ENCODE measurements around the gene PIGS. TPM values are rescaled to one million over a fixed set of nuclear protein-coding genes. Genes with fewer than 3 reads are reported as not detected.

PIGS gene
- total and polyA plus RNA-seq, 9 of the 15 experiments (the other 6 are each of a cell fraction or from before 2014, with no cell fraction given), result 47.5 to 138 (median 57.6) TPM

DNA sequence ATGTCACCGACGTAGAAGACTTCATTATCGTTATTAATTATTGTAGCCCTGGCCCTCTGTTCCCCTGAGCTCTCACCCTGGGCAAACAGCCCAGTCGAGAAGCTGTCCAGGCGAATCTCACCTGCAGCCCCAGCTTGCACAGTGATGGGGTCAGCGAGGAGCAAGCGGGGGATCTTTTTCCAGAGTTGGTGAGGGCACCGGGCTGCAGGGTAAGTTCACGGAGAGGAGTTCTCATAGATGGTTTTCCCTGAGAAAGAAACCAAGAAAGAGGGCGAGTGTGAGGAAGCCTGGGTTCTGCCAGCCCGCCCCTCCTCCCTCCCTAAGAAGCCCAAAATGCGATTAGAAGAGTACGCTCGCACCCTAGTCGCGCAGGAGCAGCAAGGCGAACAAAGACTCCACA, 27.1 kb upstream of the PIGS start (continued):
- TF ChIP-seq KLF10 (CRISPR knock-in tag; IDR thresholded peaks at IDR 0.05), result no peak
- TF ChIP-seq XRCC3 (IDR thresholded peaks at IDR 0.05), result no peak

DNA sequence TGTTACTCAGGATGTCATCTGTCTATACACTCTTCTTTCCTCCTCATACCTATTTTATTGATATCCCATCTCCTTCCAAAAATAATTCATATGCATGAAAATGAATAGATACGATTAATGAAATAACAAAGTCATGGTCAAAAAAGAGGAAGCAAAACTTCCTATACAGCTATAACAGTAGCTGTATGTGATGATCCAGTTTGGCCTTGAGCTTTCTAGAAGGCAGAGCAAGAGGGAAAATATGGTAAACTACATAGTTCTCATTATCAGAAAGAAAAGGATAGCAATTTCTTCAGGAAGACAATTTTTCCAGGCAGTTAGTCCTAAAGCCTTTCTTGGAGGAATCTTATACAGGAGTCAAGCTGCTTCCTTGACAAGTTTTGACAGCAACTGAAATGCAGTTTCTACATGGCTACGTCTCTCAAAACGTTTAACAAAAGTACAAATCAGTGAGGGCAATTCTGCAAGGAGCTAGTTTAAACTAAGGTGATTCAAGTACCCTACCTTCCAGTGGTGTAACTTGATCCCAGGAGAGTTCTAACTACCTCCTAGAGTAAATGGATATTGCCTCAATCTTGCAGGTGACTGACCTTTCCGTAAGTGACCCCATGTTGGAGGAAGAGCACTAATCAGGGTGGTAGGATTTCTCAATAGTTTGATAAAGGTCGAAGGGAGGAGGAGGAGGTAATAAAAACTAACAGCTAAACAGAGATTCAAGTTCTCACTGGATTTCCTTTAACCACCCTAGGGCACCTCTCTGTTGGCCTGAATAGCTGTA, 26.5 kb upstream of the PIGS start:
- H3K9me3 ChIP-seq (replicated peaks; ENCODE audit: control insufficient read depth, insufficient read depth, low read depth, low read length), result no peaks in the 10 kb centered on the region
- no peaks in the 10 kb centered on the region for H3K27me3 ChIP-seq (ENCODE audit: control insufficient read depth in 2 of 2, insufficient read depth in 2 of 2, low read length in 2 of 2)
- in situ Hi-C loops (cut with MboI) (no loop called here), intact Hi-C loops (cut with micrococcal nuclease) (loop anchor here (2.0 to 10.0 kb wide), 4 partner anchors 27 to 330 kb away; partner anchors contain the start of genes DHRS13, NEK8, PIGS and TLCD1)
- BruUV-seq (replicated peaks), result no TSS peak
- H3K27ac ChIP-seq (ENCODE audit: extremely low read depth, low read depth, low read length), result peak overlapping the region; percentile 88
- WGBS (ENCODE audit: insufficient coverage, low coverage, missing lambda C conversion rate), result 8% methylated on average over 5 of the region's 5 CpGs
- H3K9me1 ChIP-seq (ENCODE audit: control insufficient read depth, insufficient read depth, low read length), result no peaks in the 10 kb centered on the region
- H3K9ac ChIP-seq (ENCODE audit: insufficient read depth in 1 of 2, low read depth in 2 of 2, low read length in 2 of 2), result peak overlapping the region; percentile 97 to 98
- ATAC-seq (no peak), FAIRE-seq (peak; percentile 42), DNase-seq (ENCODE audit: extremely low read depth in 1 of 4, low spot score in 3 of 4) (peak in 2 of 4 experiments; percentile 14 to 26)
- H3K4me2 ChIP-seq (ENCODE audit: insufficient read depth, low read length), result peak overlapping the region; percentile 90
- ChIA-PET POLR2A (interaction anchor here (0.6 to 15.9 kb wide), 13 partner anchors 11 to 354 kb away, joined by 3 to 274 read pairs (median 4); partner anchors contain the start of genes ALDOC, BLTP2, PHF12 and PIGS), CTCF (ENCODE audit: low intra/inter-chr PET ratio) (no interaction called here)
- TF ChIP-seq SIN3B (IDR thresholded peaks at IDR 0.05; ENCODE audit: low read depth) (0 out of 2 replicates have a peak, but pooled peaks have one; percentile 10), ASH1L (IDR thresholded peaks at IDR 0.05; ENCODE audit: borderline replicate concordance, low read depth, partially characterized antibody) (no peak), TEAD4 (IDR thresholded peaks at IDR 0.05; ENCODE audit: low read length) (no peak), TEAD4 (CRISPR knock-in tag; IDR thresholded peaks at IDR 0.05; ENCODE audit: borderline replicate concordance) (no peak), SIN3A (IDR thresholded peaks at IDR 0.05; ENCODE audit: borderline replicate concordance in 2 of 2, control insufficient read depth in 1 of 2, low read depth in 2 of 2, low read length in 2 of 2) (no peak), ZNF76 (CRISPR knock-in tag; IDR thresholded peaks at IDR 0.05; ENCODE audit: borderline replicate concordance) (no peak), NR2C2 (CRISPR knock-in tag; IDR thresholded peaks at IDR 0.05) (no peak), NR2C2 (tag; IDR thresholded peaks at IDR 0.05) (0 out of 2 replicates have a peak, but pooled peaks have one; percentile 5), SIRT6 (IDR thresholded peaks at IDR 0.05; ENCODE audit: low read depth, low read length) (no peak), YY1 (IDR thresholded peaks at IDR 0.05; ENCODE audit: borderline replicate concordance in 1 of 3, control insufficient read depth in 1 of 3, extremely low read depth in 1 of 3, insufficient read depth in 3 of 3, insufficient read length in 1 of 3, insufficient replicate concordance in 2 of 3, low read depth in 1 of 3, low read length in 2 of 3) (no peak), CEBPB (tag; IDR thresholded peaks at IDR 0.05) (peak; percentile 57; the same call in 1 of the 2 replicates)
- TF ChIP-seq, protein P1, sequence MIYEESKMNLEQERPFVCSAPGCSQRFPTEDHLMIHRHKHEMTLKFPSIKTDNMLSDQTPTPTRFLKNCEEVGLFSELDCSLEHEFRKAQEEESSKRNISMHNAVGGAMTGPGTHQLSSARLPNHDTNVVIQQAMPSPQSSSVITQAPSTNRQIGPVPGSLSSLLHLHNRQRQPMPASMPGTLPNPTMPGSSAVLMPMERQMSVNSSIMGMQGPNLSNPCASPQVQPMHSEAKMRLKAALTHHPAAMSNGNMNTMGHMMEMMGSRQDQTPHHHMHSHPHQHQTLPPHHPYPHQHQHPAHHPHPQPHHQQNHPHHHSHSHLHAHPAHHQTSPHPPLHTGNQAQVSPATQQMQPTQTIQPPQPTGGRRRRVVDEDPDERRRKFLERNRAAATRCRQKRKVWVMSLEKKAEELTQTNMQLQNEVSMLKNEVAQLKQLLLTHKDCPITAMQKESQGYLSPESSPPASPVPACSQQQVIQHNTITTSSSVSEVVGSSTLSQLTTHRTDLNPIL (CRISPR knock-in tag; IDR thresholded peaks at IDR 0.05), result no peak
- no peaks in the 10 kb centered on the region for H4K20me1 ChIP-seq (replicated peaks; ENCODE audit: control insufficient read depth, insufficient read depth, low read length)
- peaks cover 27% of the 10 kb centered on the region for H3K79me2 ChIP-seq (ENCODE audit: control insufficient read depth, insufficient read depth, low read length)
- H3K4me3 ChIP-seq, result peak overlapping the region; percentile 81
- H3K4me1 ChIP-seq (replicated peaks in 1 of 2; ENCODE audit: control insufficient read depth in 2 of 2, insufficient read depth in 2 of 2, low read length in 2 of 2), result peaks cover 8 to 16% of the 10 kb centered on the region in 2 experiments; a peak in 4 of 5 replicates
- H2AFZ ChIP-seq (ENCODE audit: low read depth, low read length), result peak overlapping the region; percentile 92; the same call in 1 of the 2 replicates
- H3K36me3 ChIP-seq (ENCODE audit: control insufficient read depth, insufficient read depth, low read length), result peaks cover 40% of the 10 kb centered on the region
